Stimulated activated naive CD8-positive, alpha-beta T cell treated with anti-CD3 and anti-CD28 coated beads, Interleukin-15, amount 100 ng/mL, for 72 hours (primary cell): ENCODE results near the gene ZEB2.

Experiments used
- ATAC-seq: fragments of 150-1000 bp; cut with Tn5 transposase; 2 replicates; pipeline ENCODE4 v1.10.0; 2021; ENCODE audit warnings: mild to moderate bottlenecking, moderate library complexity
- DNase-seq, 2 donors: peaks; one replicate each; pipeline ENCODE4 v3.0.0; 2021 to 2022
- H3K27ac Mint-ChIP-seq, 2 donors: one replicate each; pipeline ENCODE4 v1.8.0; 2022; ENCODE audit warnings: mild to moderate bottlenecking in 2 of 2, mixed read lengths in 2 of 2, moderate library complexity in 2 of 2
- H3K27me3 Mint-ChIP-seq: one replicate; pipeline ENCODE4 v1.8.0; 2022; ENCODE audit warnings: mixed read lengths
- H3K4me1 Mint-ChIP-seq: one replicate; pipeline ENCODE4 v1.8.0; 2022; ENCODE audit warnings: mild to moderate bottlenecking, mixed read lengths
- H3K4me3 Mint-ChIP-seq, 2 donors: one replicate each; pipeline ENCODE4 v1.8.0; 2022; ENCODE audit warnings: mild to moderate bottlenecking in 2 of 2, mixed read lengths in 2 of 2, moderate library complexity in 1 of 2
- H3K9me3 Mint-ChIP-seq, 2 donors: one replicate each; pipeline ENCODE4 v1.8.0; 2022; ENCODE audit warnings: mixed read lengths in 2 of 2

The ZEB2 gene

GRCh38 chr2:144463266-144463665, 56.7 kb downstream of the ZEB2 start:
- Mint-ChIP-seq H3K27me3 (peaks cover 7% of the 10 kb centered on the region), H3K27ac (no peak overlapping the region), H3K4me3 (no peak overlapping the region), H3K4me1 (peaks cover 18% of the 10 kb centered on the region), H3K9me3 (no peaks in the 10 kb centered on the region)
- ATAC-seq: no peak
- no peak for DNase-seq

- no peaks in the 10 kb centered on the region for H3K9me3 Mint-ChIP-seq
- no peak for ATAC-seq
- no peak overlapping the region for H3K4me3 Mint-ChIP-seq
- H3K4me1 Mint-ChIP-seq: peaks cover 18% of the 10 kb centered on the region
- H3K27ac Mint-ChIP-seq: no peak overlapping the region
- no peak for DNase-seq
- H3K27me3 Mint-ChIP-seq: no peaks in the 10 kb centered on the region
These were observed 57.7 kb downstream of the ZEB2 start for GRCh38 chr2:144462266-144462665.

- DNase-seq: no peak
- H3K27me3 Mint-ChIP-seq: no peaks in the 10 kb centered on the region
- H3K9me3 Mint-ChIP-seq: no peaks in the 10 kb centered on the region
- no peak overlapping the region for H3K4me3 Mint-ChIP-seq
- no peak overlapping the region for H3K27ac Mint-ChIP-seq
- peaks cover 24% of the 10 kb centered on the region for H3K4me1 Mint-ChIP-seq
- no peak for ATAC-seq
These were observed 58.6 kb downstream of the ZEB2 start for GRCh38 chr2:144461308-144461766.

- H3K4me1 Mint-ChIP-seq: peaks cover 26% of the 10 kb centered on the region
- DNase-seq: no peak
- no peaks in the 10 kb centered on the region for H3K9me3 Mint-ChIP-seq
- no peak for ATAC-seq
- H3K27ac Mint-ChIP-seq: no peak overlapping the region
- no peak overlapping the region for H3K4me3 Mint-ChIP-seq
- peaks cover 2% of the 10 kb centered on the region for H3K27me3 Mint-ChIP-seq
These were observed 59.1 kb downstream of the ZEB2 start for GRCh38 chr2:144460727-144461307.

- no peak for DNase-seq
- Mint-ChIP-seq H3K4me3 (no peak overlapping the region), H3K27me3 (peaks cover 11% of the 10 kb centered on the region)
These were observed 60.0 kb downstream of the ZEB2 start for GRCh38 chr2:144459937-144460336.

GRCh38 chr2:144459286-144459685, 60.6 kb downstream of the ZEB2 start:
- no peak overlapping the region for H3K4me3 Mint-ChIP-seq
- H3K9me3 Mint-ChIP-seq: no peaks in the 10 kb centered on the region
- H3K27ac Mint-ChIP-seq: no peak overlapping the region
- peaks cover 42% of the 10 kb centered on the region for H3K4me1 Mint-ChIP-seq
- ATAC-seq (no peak), DNase-seq (no peak)
- peaks cover 17% of the 10 kb centered on the region for H3K27me3 Mint-ChIP-seq

More at GRCh38 chr2:144459937-144460336, 60.0 kb downstream of the ZEB2 start:
- Mint-ChIP-seq H3K4me1 (peaks cover 35% of the 10 kb centered on the region), H3K27ac (no peak overlapping the region), H3K9me3 (no peaks in the 10 kb centered on the region)
- peak; percentile 71 for ATAC-seq

GRCh38 chr2:144458541-144458940, 61.4 kb downstream of the ZEB2 start:
- Mint-ChIP-seq H3K4me3 (no peak overlapping the region), H3K9me3 (no peaks in the 10 kb centered on the region), H3K27ac (no peak overlapping the region), H3K4me1 (peaks cover 46% of the 10 kb centered on the region), H3K27me3 (peaks cover 20% of the 10 kb centered on the region)
- no peak for DNase-seq
- ATAC-seq: no peak

GRCh38 chr2:144456680-144457079, 63.2 kb downstream of the ZEB2 start:
- Mint-ChIP-seq H3K9me3 (no peaks in the 10 kb centered on the region), H3K4me3 (no peak overlapping the region), H3K4me1 (peaks cover 65% of the 10 kb centered on the region), H3K27me3 (peaks cover 20% of the 10 kb centered on the region), H3K27ac (no peak overlapping the region)
- peak; percentile 76 for ATAC-seq
- DNase-seq: peak in 1 of 2 donors; percentile 10

- H3K4me1 Mint-ChIP-seq: peaks cover 67% of the 10 kb centered on the region
- H3K27ac Mint-ChIP-seq: no peak overlapping the region
- DNase-seq (no peak), ATAC-seq (no peak)
- no peak overlapping the region for H3K4me3 Mint-ChIP-seq
- no peaks in the 10 kb centered on the region for H3K9me3 Mint-ChIP-seq
- H3K27me3 Mint-ChIP-seq: peaks cover 20% of the 10 kb centered on the region
These were observed 63.9 kb downstream of the ZEB2 start for GRCh38 chr2:144455987-144456386.

GRCh38 chr2:144454466-144455287, 65.2 kb downstream of the ZEB2 start:
- H3K27ac Mint-ChIP-seq: no peak overlapping the region
- peak overlapping the region; percentile 7 to 24 for H3K4me3 Mint-ChIP-seq
- no peaks in the 10 kb centered on the region for H3K9me3 Mint-ChIP-seq
- ATAC-seq: peak; percentile 95
- H3K27me3 Mint-ChIP-seq: peaks cover 20% of the 10 kb centered on the region
- H3K4me1 Mint-ChIP-seq: peaks cover 61% of the 10 kb centered on the region
- DNase-seq: peak; percentile 24 to 29

GRCh38 chr2:144453486-144454158, 66.3 kb downstream of the ZEB2 start:
- no peak overlapping the region for H3K27ac Mint-ChIP-seq
- no peak overlapping the region for H3K4me3 Mint-ChIP-seq
- ATAC-seq: no peak
- peaks cover 61% of the 10 kb centered on the region for H3K4me1 Mint-ChIP-seq
- peaks cover 20% of the 10 kb centered on the region for H3K27me3 Mint-ChIP-seq
- DNase-seq: no peak
- no peaks in the 10 kb centered on the region for H3K9me3 Mint-ChIP-seq

GRCh38 chr2:144452989-144453336, 67.0 kb downstream of the ZEB2 start:
- Mint-ChIP-seq H3K27ac (no peak overlapping the region), H3K27me3 (peaks cover 20% of the 10 kb centered on the region), H3K9me3 (no peaks in the 10 kb centered on the region), H3K4me3 (peak overlapping the region; percentile 56 to 60), H3K4me1 (peaks cover 65% of the 10 kb centered on the region)
- DNase-seq (no peak), ATAC-seq (no peak)

- H3K4me1 Mint-ChIP-seq: peaks cover 65% of the 10 kb centered on the region
- peaks cover 20% of the 10 kb centered on the region for H3K27me3 Mint-ChIP-seq
- H3K27ac Mint-ChIP-seq: no peak overlapping the region
- no peak for ATAC-seq
- peak overlapping the region; percentile 56 to 60 for H3K4me3 Mint-ChIP-seq
- DNase-seq: no peak
- H3K9me3 Mint-ChIP-seq: no peaks in the 10 kb centered on the region
These were observed 67.5 kb downstream of the ZEB2 start for GRCh38 chr2:144452169-144452988.

- H3K27me3 Mint-ChIP-seq: peaks cover 20% of the 10 kb centered on the region
- DNase-seq: no peak
- peaks cover 59% of the 10 kb centered on the region for H3K4me1 Mint-ChIP-seq
- ATAC-seq: no peak
- no peaks in the 10 kb centered on the region for H3K9me3 Mint-ChIP-seq
- H3K4me3 Mint-ChIP-seq: peak overlapping the region in 1 of 2 donors; percentile 60
- no peak overlapping the region for H3K27ac Mint-ChIP-seq
These were observed 68.5 kb downstream of the ZEB2 start for GRCh38 chr2:144451443-144451842.

GRCh38 chr2:144449028-144449406, 70.9 kb downstream of the ZEB2 start:
- H3K4me1 Mint-ChIP-seq: peaks cover 39% of the 10 kb centered on the region

More at GRCh38 chr2:144449028-144449406, 70.9 kb downstream of the ZEB2 start:
- Mint-ChIP-seq H3K4me3 (no peak overlapping the region), H3K27me3 (no peaks in the 10 kb centered on the region), H3K27ac (no peak overlapping the region), H3K9me3 (no peaks in the 10 kb centered on the region)
- no peak for DNase-seq
- ATAC-seq: no peak
